Measurements from ENCODE around the gene SH2D5.

SH2D5 gene

DNA sequence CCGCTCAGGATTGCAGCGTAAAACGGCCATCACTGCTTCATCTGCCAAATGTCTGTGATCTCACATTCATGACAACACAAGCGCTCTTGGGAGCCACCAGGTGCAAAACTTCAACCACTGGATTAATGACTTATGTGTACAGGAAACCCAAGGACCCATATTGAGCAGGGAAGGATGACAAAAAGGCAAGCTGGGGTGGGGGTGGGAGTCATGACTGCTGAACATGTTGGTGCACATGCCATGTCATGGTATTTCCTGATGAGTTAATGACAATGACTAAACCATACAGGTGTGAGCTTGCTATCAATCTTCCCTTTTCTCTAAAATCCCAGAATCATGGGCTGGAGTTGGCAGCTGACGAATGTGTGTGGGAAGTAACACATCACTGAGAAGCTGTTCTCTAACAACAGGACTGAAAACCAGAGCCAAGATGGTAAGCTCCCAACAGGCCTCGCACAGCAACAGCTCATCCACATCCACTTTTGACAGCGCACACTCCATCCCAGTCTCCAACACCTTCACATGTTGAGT is 3.1 kb upstream of the SH2D5 start:
- TF ChIP-seq, protein P1, sequence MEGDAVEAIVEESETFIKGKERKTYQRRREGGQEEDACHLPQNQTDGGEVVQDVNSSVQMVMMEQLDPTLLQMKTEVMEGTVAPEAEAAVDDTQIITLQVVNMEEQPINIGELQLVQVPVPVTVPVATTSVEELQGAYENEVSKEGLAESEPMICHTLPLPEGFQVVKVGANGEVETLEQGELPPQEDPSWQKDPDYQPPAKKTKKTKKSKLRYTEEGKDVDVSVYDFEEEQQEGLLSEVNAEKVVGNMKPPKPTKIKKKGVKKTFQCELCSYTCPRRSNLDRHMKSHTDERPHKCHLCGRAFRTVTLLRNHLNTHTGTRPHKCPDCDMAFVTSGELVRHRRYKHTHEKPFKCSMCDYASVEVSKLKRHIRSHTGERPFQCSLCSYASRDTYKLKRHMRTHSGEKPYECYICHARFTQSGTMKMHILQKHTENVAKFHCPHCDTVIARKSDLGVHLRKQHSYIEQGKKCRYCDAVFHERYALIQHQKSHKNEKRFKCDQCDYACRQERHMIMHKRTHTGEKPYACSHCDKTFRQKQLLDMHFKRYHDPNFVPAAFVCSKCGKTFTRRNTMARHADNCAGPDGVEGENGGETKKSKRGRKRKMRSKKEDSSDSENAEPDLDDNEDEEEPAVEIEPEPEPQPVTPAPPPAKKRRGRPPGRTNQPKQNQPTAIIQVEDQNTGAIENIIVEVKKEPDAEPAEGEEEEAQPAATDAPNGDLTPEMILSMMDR (IDR thresholded peaks at IDR 0.05; ENCODE audit: low read depth, low read length) = no peak
- DNase-seq (ENCODE audit: low read depth, low spot score) = no peak
- in situ Hi-C loops (cut with HindIII; ENCODE audit: low sequenced_read_pairs) = no loop called here

GRCh38 chr1:20733360-20733975 is 965 bp upstream of the SH2D5 start:
- peak; percentile 14 for DNase-seq (ENCODE audit: low read depth, low spot score)
- in situ Hi-C loops (cut with HindIII; ENCODE audit: low sequenced_read_pairs) = no loop called here
- no peak overlapping the region for H3K4me3 ChIP-seq (ENCODE audit: low read depth, low read length)
- TF ChIP-seq, protein P1 (IDR thresholded peaks at IDR 0.05; ENCODE audit: low read depth, low read length) = no peak

More for the DNA sequence above, 3.1 kb upstream of the SH2D5 start:
- no peak overlapping the region for H3K4me3 ChIP-seq (ENCODE audit: low read depth, low read length)

DNA sequence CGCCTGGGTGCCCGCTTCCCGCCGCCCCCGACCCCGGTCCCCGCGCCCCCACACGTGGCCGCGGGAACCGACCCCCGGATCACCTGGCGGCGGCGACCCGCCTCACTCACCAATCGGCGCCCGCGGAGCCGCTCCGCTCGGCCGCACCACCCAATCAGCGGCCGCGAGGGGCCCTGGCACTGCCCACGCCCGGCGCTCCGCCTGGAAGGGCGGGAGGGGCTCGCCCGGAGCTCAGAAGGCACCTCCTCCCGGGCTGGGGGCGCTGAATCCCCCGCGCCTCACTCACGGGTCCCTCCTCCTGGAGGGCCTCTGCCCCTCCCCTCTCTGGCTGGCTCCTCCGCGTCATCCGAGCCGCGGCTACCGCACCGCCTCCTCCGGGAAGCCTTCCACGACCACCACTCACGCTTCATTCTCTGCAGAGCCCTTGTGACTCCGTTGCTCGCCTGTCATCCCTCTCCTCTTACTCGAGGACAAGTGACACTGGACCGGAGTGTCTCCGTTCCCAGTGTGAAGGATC is 374 bp downstream of the SH2D5 start:
- peak; percentile 56 for DNase-seq (ENCODE audit: low read depth, low spot score)
- H3K4me3 ChIP-seq (ENCODE audit: low read depth, low read length) = peak overlapping the region; percentile 52
- in situ Hi-C loops (cut with HindIII; ENCODE audit: low sequenced_read_pairs) = no loop called here
- TF ChIP-seq, protein P1 (IDR thresholded peaks at IDR 0.05; ENCODE audit: low read depth, low read length) = no peak

DNA sequence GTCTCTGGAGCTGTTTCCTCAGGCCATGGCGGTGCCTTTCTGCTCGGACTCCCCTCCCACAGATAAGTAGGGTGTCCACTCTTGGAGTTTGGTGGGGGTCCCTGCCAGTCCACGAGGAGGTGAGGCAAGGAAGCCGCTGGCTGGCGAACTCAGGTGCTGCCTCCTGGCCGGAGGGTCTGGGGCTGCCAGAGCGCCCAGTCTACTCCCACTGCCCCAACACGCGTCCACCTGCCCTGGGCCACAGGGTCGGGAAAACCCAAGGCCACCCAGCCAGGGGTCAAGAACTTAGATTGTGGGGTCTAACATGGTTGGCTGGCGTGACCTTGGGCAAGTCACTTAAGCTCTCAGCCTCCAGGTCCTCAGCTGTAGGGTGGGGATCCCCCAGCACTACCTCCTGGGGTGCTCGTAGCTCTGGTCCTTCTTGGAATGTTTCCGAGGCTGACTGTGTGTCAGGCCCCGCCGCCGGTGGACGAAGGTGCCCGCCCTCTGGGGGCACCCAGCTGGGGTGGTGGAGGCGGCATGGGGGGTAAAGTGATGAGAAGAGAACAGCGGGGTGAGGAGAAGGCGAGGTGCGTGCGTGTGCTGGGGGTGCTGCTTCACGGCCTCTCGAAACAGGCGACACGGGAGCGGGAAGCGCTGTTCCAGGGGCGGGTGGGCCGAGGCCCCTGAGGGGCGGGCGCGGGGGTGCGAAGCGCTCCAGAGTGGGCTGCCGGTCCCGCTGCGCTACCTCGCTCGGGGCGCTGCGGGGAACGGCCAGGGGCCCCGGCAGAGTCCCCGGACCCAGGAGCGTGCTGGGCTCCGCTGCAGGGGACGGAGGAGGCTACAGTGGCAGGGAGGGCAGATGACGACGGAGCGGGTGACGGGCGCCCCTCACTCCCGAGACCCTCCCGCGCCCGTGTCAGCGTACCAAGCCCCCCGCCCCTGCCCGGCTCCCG is 1.2 kb downstream of the SH2D5 start:
- no peak for DNase-seq (ENCODE audit: low read depth, low spot score)
- H3K4me3 ChIP-seq (ENCODE audit: low read depth, low read length) = peak overlapping the region; percentile 52
- in situ Hi-C loops (cut with HindIII; ENCODE audit: low sequenced_read_pairs) = no loop called here
- TF ChIP-seq, protein P1 (IDR thresholded peaks at IDR 0.05; ENCODE audit: low read depth, low read length) = no peak

GRCh38 chr1:20730690-20731056 is 1.8 kb downstream of the SH2D5 start:
- in situ Hi-C loops (cut with HindIII; ENCODE audit: low sequenced_read_pairs) = no loop called here
- no peak for DNase-seq (ENCODE audit: low read depth, low spot score)
- TF ChIP-seq, protein P1 (IDR thresholded peaks at IDR 0.05; ENCODE audit: low read depth, low read length) = no peak
- no peak overlapping the region for H3K4me3 ChIP-seq (ENCODE audit: low read depth, low read length)

GRCh38 chr1:20729990-20730689 is 2.4 kb downstream of the SH2D5 start:
- no peak overlapping the region for H3K4me3 ChIP-seq (ENCODE audit: low read depth, low read length)
- in situ Hi-C loops (cut with HindIII; ENCODE audit: low sequenced_read_pairs) = no loop called here
- no peak for DNase-seq (ENCODE audit: low read depth, low spot score)
- TF ChIP-seq, protein P1 (IDR thresholded peaks at IDR 0.05; ENCODE audit: low read depth, low read length) = no peak

All from astrocyte of the spinal cord (primary cell).